PC-3 (cell line): ENCODE results near the gene RPLP1.

Experiments used
- EZH2 ChIP-seq: fragments of 300-600 bp; sonication (generic); IDR thresholded peaks from one replicate; pipeline ENCODE4 v1.6.1; 2017; ENCODE audit warnings: antibody characterized with exemption, mild to moderate bottlenecking, low read length; ENCODE audit not compliant: unreplicated experiment
- TF ChIP-seq, protein P1 (sequence below): fragments of 300-600 bp; sonication (generic); conservative IDR thresholded peaks from 2 replicates; pipeline ENCODE4 v1.5.1; 2017; ENCODE audit warnings: antibody characterized with exemption, low read depth, mild to moderate bottlenecking, low read length

DNA sequence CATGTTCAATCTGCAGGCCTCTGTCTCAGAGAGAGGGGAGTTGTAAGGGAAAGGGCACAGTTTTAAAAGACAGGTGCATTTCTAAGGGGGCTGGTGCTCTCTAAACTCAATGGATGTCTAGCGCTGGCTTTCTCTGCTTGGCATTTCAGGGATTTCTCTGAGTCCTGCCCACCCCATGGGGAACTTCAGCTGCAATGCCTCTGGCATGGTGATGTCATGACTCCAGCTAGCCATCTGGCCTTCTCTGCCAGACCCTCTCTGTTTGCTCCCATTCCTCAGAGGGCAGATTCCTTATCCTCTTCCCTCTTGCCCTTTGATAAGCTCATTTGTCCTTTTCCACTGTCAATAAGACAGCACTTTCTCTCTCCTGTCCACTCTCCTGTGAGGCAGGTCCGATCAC, 40.8 kb downstream of the RPLP1 start:
- TF ChIP-seq, protein P1, sequence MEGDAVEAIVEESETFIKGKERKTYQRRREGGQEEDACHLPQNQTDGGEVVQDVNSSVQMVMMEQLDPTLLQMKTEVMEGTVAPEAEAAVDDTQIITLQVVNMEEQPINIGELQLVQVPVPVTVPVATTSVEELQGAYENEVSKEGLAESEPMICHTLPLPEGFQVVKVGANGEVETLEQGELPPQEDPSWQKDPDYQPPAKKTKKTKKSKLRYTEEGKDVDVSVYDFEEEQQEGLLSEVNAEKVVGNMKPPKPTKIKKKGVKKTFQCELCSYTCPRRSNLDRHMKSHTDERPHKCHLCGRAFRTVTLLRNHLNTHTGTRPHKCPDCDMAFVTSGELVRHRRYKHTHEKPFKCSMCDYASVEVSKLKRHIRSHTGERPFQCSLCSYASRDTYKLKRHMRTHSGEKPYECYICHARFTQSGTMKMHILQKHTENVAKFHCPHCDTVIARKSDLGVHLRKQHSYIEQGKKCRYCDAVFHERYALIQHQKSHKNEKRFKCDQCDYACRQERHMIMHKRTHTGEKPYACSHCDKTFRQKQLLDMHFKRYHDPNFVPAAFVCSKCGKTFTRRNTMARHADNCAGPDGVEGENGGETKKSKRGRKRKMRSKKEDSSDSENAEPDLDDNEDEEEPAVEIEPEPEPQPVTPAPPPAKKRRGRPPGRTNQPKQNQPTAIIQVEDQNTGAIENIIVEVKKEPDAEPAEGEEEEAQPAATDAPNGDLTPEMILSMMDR, result no peak
- no peak for TF ChIP-seq EZH2
